Measurements from ENCODE around the gene ATP5MC3.

ATP5MC3 gene

GRCh38 chr2:175175896-175176295 lies 5.6 kb downstream of the ATP5MC3 start:
- no peak for TF ChIP-seq REST (IDR thresholded peaks at IDR 0.05; ENCODE audit: low read depth)
- no peak for TF ChIP-seq TEAD4 (IDR thresholded peaks at IDR 0.05)
- no peak for TF ChIP-seq TCF12 (IDR thresholded peaks at IDR 0.05; ENCODE audit: low read depth)
- no peak for TF ChIP-seq EP300 (IDR thresholded peaks at IDR 0.05; ENCODE audit: borderline replicate concordance)
- no peak for TF ChIP-seq ZBTB7A (IDR thresholded peaks at IDR 0.05; ENCODE audit: low read depth)
- no peak for TF ChIP-seq TAF1 (IDR thresholded peaks at IDR 0.05; ENCODE audit: low read depth)
- no peak for TF ChIP-seq EGR1 (IDR thresholded peaks at IDR 0.05)
- no peak for TF ChIP-seq RAD21 (IDR thresholded peaks at IDR 0.05; ENCODE audit: low read depth)
- no peak for TF ChIP-seq YY1 (IDR thresholded peaks at IDR 0.05; ENCODE audit: low read depth)
- no peak for TF ChIP-seq USF1 (IDR thresholded peaks at IDR 0.05)
- TF ChIP-seq CEBPB (IDR thresholded peaks at IDR 0.05): no peak
- TF ChIP-seq FOXM1 (IDR thresholded peaks at IDR 0.05; ENCODE audit: borderline replicate concordance, low read depth): no peak
- no peak for TF ChIP-seq NFIC (IDR thresholded peaks at IDR 0.05)
- no peak for TF ChIP-seq CREB1 (IDR thresholded peaks at IDR 0.05; ENCODE audit: low read depth)
- TF ChIP-seq MAX (IDR thresholded peaks at IDR 0.05): no peak

GRCh38 chr2:175175320-175175719 lies 6.2 kb downstream of the ATP5MC3 start:
- TF ChIP-seq TEAD4 (IDR thresholded peaks at IDR 0.05) (no peak), EP300 (IDR thresholded peaks at IDR 0.05; ENCODE audit: borderline replicate concordance) (no peak), CEBPB (IDR thresholded peaks at IDR 0.05) (no peak), TAF1 (IDR thresholded peaks at IDR 0.05; ENCODE audit: low read depth) (no peak), TCF12 (IDR thresholded peaks at IDR 0.05; ENCODE audit: low read depth) (no peak), RAD21 (IDR thresholded peaks at IDR 0.05; ENCODE audit: low read depth) (no peak), MAX (IDR thresholded peaks at IDR 0.05) (no peak), YY1 (IDR thresholded peaks at IDR 0.05; ENCODE audit: low read depth) (no peak), EGR1 (IDR thresholded peaks at IDR 0.05) (no peak), USF1 (IDR thresholded peaks at IDR 0.05) (no peak), FOXM1 (IDR thresholded peaks at IDR 0.05; ENCODE audit: borderline replicate concordance, low read depth) (no peak), ZBTB7A (IDR thresholded peaks at IDR 0.05; ENCODE audit: low read depth) (no peak), CREB1 (IDR thresholded peaks at IDR 0.05; ENCODE audit: low read depth) (no peak), REST (IDR thresholded peaks at IDR 0.05; ENCODE audit: low read depth) (no peak), NFIC (IDR thresholded peaks at IDR 0.05) (no peak)

- no peak for TF ChIP-seq EP300 (IDR thresholded peaks at IDR 0.05; ENCODE audit: borderline replicate concordance)
- TF ChIP-seq REST (IDR thresholded peaks at IDR 0.05; ENCODE audit: low read depth): no peak
- TF ChIP-seq YY1 (IDR thresholded peaks at IDR 0.05; ENCODE audit: low read depth): no peak
- TF ChIP-seq MAX (IDR thresholded peaks at IDR 0.05): no peak
- no peak for TF ChIP-seq RAD21 (IDR thresholded peaks at IDR 0.05; ENCODE audit: low read depth)
- TF ChIP-seq USF1 (IDR thresholded peaks at IDR 0.05): no peak
- no peak for TF ChIP-seq NFIC (IDR thresholded peaks at IDR 0.05)
- TF ChIP-seq FOXM1 (IDR thresholded peaks at IDR 0.05; ENCODE audit: borderline replicate concordance, low read depth): no peak
- TF ChIP-seq EGR1 (IDR thresholded peaks at IDR 0.05): no peak
Measured at GRCh38 chr2:175170659-175171304, 10.7 kb downstream of the ATP5MC3 start.
